GM12878 (cell line): ENCODE data around the gene UNC80. TPM values are rescaled to one million over a fixed set of nuclear protein-coding genes. Genes with fewer than 3 reads are reported as not detected.

Experiments used
- ATAC-seq: fragments of 200-7000 bp; cut with Tn5 transposase; 3 replicates; pipeline ENCODE4 v1.9.1; 2020; ENCODE audit warnings: mild to moderate bottlenecking, moderate library complexity
- BruUV-seq: library from RNA; stranded (reverse); fragments of 400-500 nt; replicated peaks from 2 replicates; lab custom pipeline; 2021; lab: Mats Ljungman, UMichigan
- CTCF ChIA-PET: fragments of 300-600 bp; sonication (Branson Sonifier 250); formaldehyde crosslinking; extraction: SDS; loops from one replicate; lab custom pipeline; 2021; ENCODE audit warnings: inconsistent platforms; lab: Yijun Ruan, JAX
- POLR2A ChIA-PET: fragments of 350-600 bp; formaldehyde crosslinking; extraction: SDS; loops from one replicate; lab custom pipeline; 2021; ENCODE audit warnings: inconsistent platforms; lab: Charles Lee
- RAD21 ChIA-PET: fragments of 300-600 bp; sonication (Branson Sonifier 250); formaldehyde crosslinking; loops from one replicate; lab custom pipeline; 2023; ENCODE audit warnings: antibody characterized with exemption; ENCODE audit not compliant: unreplicated experiment; lab: Charles Lee
- SMC1A ChIA-PET: fragments of 300-600 bp; sonication (Branson Sonifier 250); formaldehyde crosslinking; loops from one replicate; lab custom pipeline; 2023; ENCODE audit not compliant: unreplicated experiment, uncharacterized antibody; lab: Charles Lee
- DNase-seq: peaks from one replicate; pipeline ENCODE4 v3.0.0-alpha.2; 2011; ENCODE audit warnings: low read depth, low spot score
- FAIRE-seq: peaks from 3 replicates; lab custom pipeline; 2011; peaks lifted over from hg19 to GRCh38; lab: Jason Lieb, UNC
- H2AFZ ChIP-seq: 2 replicates; pipeline ENCODE4 v1.6.0; 2011; ENCODE audit warnings: low read depth, low read length, control low read depth; ENCODE audit not compliant: control insufficient read depth
- H3K27ac ChIP-seq: 2 replicates; pipeline ENCODE4 v1.5.1; 2011; ENCODE audit warnings: control low read depth; ENCODE audit not compliant: control insufficient read depth, insufficient read depth
- H3K27me3 ChIP-seq, 2 experiments: replicated peaks in 1 of 2; 2 replicates each; pipeline versions ENCODE4 v1.6.0 to v1.6.1; 2011; ENCODE audit warnings: low read length in 1 of 2; ENCODE audit not compliant: control insufficient read depth in 2 of 2, insufficient read depth in 2 of 2
- H3K36me3 ChIP-seq, 2 experiments: 2 replicates each; pipeline ENCODE4 v1.5.1; 2011; ENCODE audit warnings: low read length in 1 of 2; ENCODE audit not compliant: control insufficient read depth in 2 of 2, insufficient read depth in 2 of 2
- H3K4me1 ChIP-seq: 2 replicates; pipeline ENCODE4 v1.6.1; 2011; ENCODE audit warnings: mild to moderate bottlenecking, low read length, moderate library complexity, mixed read lengths; ENCODE audit not compliant: control insufficient read depth, insufficient read depth
- H3K4me2 ChIP-seq: 2 replicates; pipeline ENCODE4 v1.6.0; 2011; ENCODE audit warnings: control low read depth; ENCODE audit not compliant: control insufficient read depth, insufficient read depth
- H3K4me3 ChIP-seq: fragments of 200-600 bp; sonication (generic); 2 replicates; pipeline ENCODE4 v1.5.1; 2016
- H3K79me2 ChIP-seq: 2 replicates; pipeline ENCODE4 v1.6.0; 2011; ENCODE audit warnings: low read length; ENCODE audit not compliant: control insufficient read depth, insufficient read depth
- H3K9ac ChIP-seq: 2 replicates; pipeline ENCODE4 v1.8.0; 2011; ENCODE audit warnings: low read length, control low read depth, mixed read lengths; ENCODE audit not compliant: control insufficient read depth, insufficient read depth
- H3K9me3 ChIP-seq: replicated peaks from 3 replicates; pipeline ENCODE4 v1.5.1; 2011; ENCODE audit warnings: mild to moderate bottlenecking, low read length; ENCODE audit not compliant: control insufficient read depth, insufficient read depth
- H4K20me1 ChIP-seq: 2 replicates; pipeline ENCODE4 v1.6.0; 2011; ENCODE audit not compliant: control insufficient read depth, insufficient read depth
- ATF3 ChIP-seq: IDR thresholded peaks from 2 replicates; pipeline ENCODE4 v1.6.1; 2011; ENCODE audit warnings: low read depth, mild to moderate bottlenecking, low read length, moderate library complexity, borderline replicate concordance; ENCODE audit errors: extremely low read depth
- KLF5 ChIP-seq: fragments of 450-650 bp; IDR thresholded peaks from 2 replicates; pipeline ENCODE4 v1.6.1; 2014; ENCODE audit warnings: mild to moderate bottlenecking; ENCODE audit not compliant: partially characterized antibody
- PKNOX1 ChIP-seq: fragments of 450-650 bp; IDR thresholded peaks from 2 replicates; pipeline ENCODE4 v1.6.1; 2016; ENCODE audit warnings: mild to moderate bottlenecking
- SKIL ChIP-seq: fragments of 450-650 bp; IDR thresholded peaks from 2 replicates; pipeline ENCODE4 v1.6.1; 2017; ENCODE audit warnings: mild to moderate bottlenecking, low read depth, inconsistent platforms; ENCODE audit not compliant: poor library complexity, severe bottlenecking
- SMAD5 ChIP-seq: IDR thresholded peaks from 2 replicates; pipeline ENCODE4 v1.6.1; 2016; ENCODE audit warnings: antibody characterized with exemption, low read depth
- SMC3 ChIP-seq: IDR thresholded peaks from 2 replicates; pipeline ENCODE4 v1.6.1; 2011; ENCODE audit warnings: low read length, improper control_type of control experiment, borderline replicate concordance
- YBX1 ChIP-seq: fragments of 450-650 bp; IDR thresholded peaks from 2 replicates; pipeline ENCODE4 v1.6.1; 2016; ENCODE audit warnings: antibody characterized with exemption
- WGBS: methylation state at CpG from one replicate; pipeline ENCODE4 v1.1.6; 2016; ENCODE audit warnings: low lambda C conversion rate; ENCODE audit not compliant: insufficient replicate concordance, insufficient coverage; ENCODE audit errors: missing lambda C conversion rate; 5-methylcytosine and 5-hydroxymethylcytosine counted together
- in situ Hi-C: fragments of 300-500 bp; cut with MboI; formaldehyde crosslinking; loops from 9 replicates; pipeline ENCODE4 v1.14.3; 2018; ENCODE audit warnings: mixed read lengths
- intact Hi-C: fragments of 100-400 bp; cut with micrococcal nuclease; formaldehyde crosslinking; loops from one replicate; pipeline ENCODE4 v1.14.2; 2022; ENCODE audit not compliant: unreplicated experiment
- polyA plus RNA-seq, 11 experiments: library from polyadenylated mRNA; depleted of rRNA in 4 of 11; unstranded in 6 of 11; stranded (reverse) in 5 of 11; fragments of >200 nt; fragmentation: Nextera tagmentation in 4 of 11; fragmentation: Illumina TruSeq in 1 of 11; extraction: Ambion mirVana in 4 of 11; extraction: Trizol in 1 of 11; gene quantifications; 1 replicate in 1 of 11; 2 replicates in 10 of 11; pipeline versions ENCODE4 v1.2.1 to v1.2.3, GENCODE V29; 2011 to 2016; ENCODE audit warnings: inconsistent platforms in 2 of 11, missing spikeins in 2 of 11, low read depth in 1 of 11
- total RNA-seq, 4 experiments: library from RNA; depleted of rRNA in 3 of 4; stranded (reverse); fragments of >200 nt in 3 of 4; fragmentation: Illumina TruSeq in 1 of 4; extraction: Trizol in 1 of 4; gene quantifications; 2 replicates each; pipeline versions ENCODE4 v1.2.1 to v1.2.3, GENCODE V29; 2013 to 2021

UNC80 gene
- total and polyA plus RNA-seq, 10 of the 15 experiments (the other 5 are each of a cell fraction or from before 2014, with no cell fraction given): not detected

GRCh38 chr2:209990838-209991237 lies 219.2 kb downstream of the UNC80 start:
- ChIA-PET SMC1A (interaction anchor here (2.4 kb wide), 1 partner anchor 13 kb away, joined by 11 read pairs; the partner anchor contains the start of gene RPE), RAD21 (interaction anchor here (0.7 kb wide), 1 partner anchor 173 kb away, joined by 3 read pairs; no protein-coding TSS in a partner anchor)
- 2% methylated on average over 2 of the region's 2 CpGs for WGBS
- Histone ChIP-seq H3K36me3 (no peaks in the 10 kb centered on the region), H2AFZ (no peak overlapping the region), H3K9ac (no peak overlapping the region), H3K4me2 (no peak overlapping the region)
- TF ChIP-seq KLF5 (no peak), SMC3 (no peak), PKNOX1 (no peak), ATF3 (no peak)
- TF ChIP-seq, all 136 proteins: peak for 0
- Histone ChIP-seq H3K4me3 (no peak overlapping the region), H3K27ac (no peak overlapping the region), H4K20me1 (no peaks in the 10 kb centered on the region), H3K27me3 (peaks cover 0 to 2% of the 10 kb centered on the region in 2 experiments; a peak in 1 of 4 replicates), H3K79me2 (no peaks in the 10 kb centered on the region), H3K4me1 (no peaks in the 10 kb centered on the region), H3K9me3 (no peaks in the 10 kb centered on the region)
- in situ Hi-C loops: no loop called here
- intact Hi-C loops: no loop called here
- FAIRE-seq (no peak), ATAC-seq (no peak), DNase-seq (no peak)
- ChIA-PET CTCF (interaction anchor here (0.9 to 1.6 kb wide), 4 partner anchors 10 to 208 kb away, joined by 3 to 6 read pairs (median 3); no protein-coding TSS in a partner anchor), POLR2A (no interaction called here)
- BruUV-seq: no TSS peak

- intact Hi-C loops: no loop called here
- Histone ChIP-seq H3K9ac (no peak overlapping the region), H3K27me3 (peaks cover 0 to 2% of the 10 kb centered on the region in 2 experiments; a peak in 1 of 4 replicates), H3K79me2 (no peaks in the 10 kb centered on the region), H3K4me3 (no peak overlapping the region), H4K20me1 (no peaks in the 10 kb centered on the region), H3K4me1 (no peaks in the 10 kb centered on the region), H3K4me2 (no peak overlapping the region), H3K27ac (no peak overlapping the region), H3K36me3 (no peaks in the 10 kb centered on the region), H2AFZ (no peak overlapping the region), H3K9me3 (no peaks in the 10 kb centered on the region)
- POLR2A ChIA-PET: no interaction called here
- SMC1A ChIA-PET: interaction anchor here (1.0 kb wide), 1 partner anchor 169 kb away, joined by 3 read pairs; no protein-coding TSS in a partner anchor
- RAD21 ChIA-PET: no interaction called here
- ATAC-seq: no peak
- CTCF ChIA-PET: interaction anchor here (0.8 to 2.6 kb wide), 3 partner anchors 16 to 205 kb away, joined by 3 to 11 read pairs (median 10); no protein-coding TSS in a partner anchor
- BruUV-seq: no TSS peak
- DNase-seq: no peak
- in situ Hi-C loops: no loop called here
- no peak for FAIRE-seq
- TF ChIP-seq YBX1 (no peak), SMAD5 (no peak), SKIL (no peak)
- 72% methylated on average over 8 of the region's 9 CpGs for WGBS
Measured at GRCh38 chr2:209993968-209994367, 222.3 kb downstream of the UNC80 start.
